ENCODE results near the gene SMAD3. TPM values are rescaled to one million over a fixed set of nuclear protein-coding genes. Genes with fewer than 3 reads are reported as not detected.

The SMAD3 gene
- total and polyA plus RNA-seq, 10 of the 15 experiments (the other 5 are each of a cell fraction or from before 2014, with no cell fraction given): 5.6 to 43.2 (median 16.0) TPM

DNA sequence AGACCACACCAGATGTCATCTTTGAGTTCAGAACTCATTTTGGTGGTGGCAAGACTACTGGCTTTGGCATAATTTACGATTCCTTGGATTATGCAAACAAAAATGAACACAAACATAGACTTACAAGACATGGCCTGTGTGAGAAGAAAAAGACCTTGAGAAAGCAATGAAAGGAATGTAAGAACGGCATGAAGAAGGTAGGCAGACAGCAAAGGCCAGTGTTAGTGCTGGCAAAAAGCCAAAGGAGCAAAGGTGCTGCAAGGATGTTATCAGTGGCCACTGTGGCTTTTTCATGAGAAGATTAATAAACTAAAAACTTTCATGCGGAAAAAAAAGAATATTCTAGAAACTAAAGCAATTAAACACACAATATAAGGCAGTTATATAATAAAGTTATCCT lies 167.2 kb downstream of the SMAD3 start:
- Histone ChIP-seq H2AFZ (ENCODE audit: control insufficient read depth, low read depth, low read length) (no peak overlapping the region), H3K9me3 (replicated peaks; ENCODE audit: control insufficient read depth, insufficient read depth, low read length) (no peaks in the 10 kb centered on the region), H3K9ac (ENCODE audit: control insufficient read depth, insufficient read depth, low read length) (no peak overlapping the region), H3K4me2 (ENCODE audit: control insufficient read depth, insufficient read depth) (no peak overlapping the region), H4K20me1 (ENCODE audit: control insufficient read depth, insufficient read depth) (no peaks in the 10 kb centered on the region), H3K36me3 (ENCODE audit: control insufficient read depth in 2 of 2, insufficient read depth in 2 of 2, low read length in 1 of 2) (peaks cover 2 to 17% of the 10 kb centered on the region in 2 experiments), H3K27me3 (replicated peaks in 1 of 2; ENCODE audit: control insufficient read depth in 2 of 2, insufficient read depth in 2 of 2, low read length in 1 of 2) (no peaks in the 10 kb centered on the region), H3K27ac (ENCODE audit: control insufficient read depth, insufficient read depth) (no peak overlapping the region), H3K4me1 (ENCODE audit: control insufficient read depth, insufficient read depth, low read length) (no peaks in the 10 kb centered on the region), H3K4me3 (no peak overlapping the region), H3K79me2 (ENCODE audit: control insufficient read depth, insufficient read depth, low read length) (peaks cover 2% of the 10 kb centered on the region; the same call in 1 of the 2 replicates)
- ChIA-PET POLR2A (interaction anchor here (0.7 kb wide), 1 partner anchor 13 kb away, joined by 6 read pairs; no protein-coding TSS in a partner anchor), SMC1A (ENCODE audit: uncharacterized antibody, unreplicated experiment) (interaction anchor here (0.7 kb wide), 1 partner anchor 401 kb away, joined by 3 read pairs; no protein-coding TSS in a partner anchor), RAD21 (ENCODE audit: unreplicated experiment) (no interaction called here), CTCF (no interaction called here)
- DNase-seq (ENCODE audit: low read depth, low spot score) (no peak), ATAC-seq (no peak), FAIRE-seq (no peak)
- WGBS (ENCODE audit: insufficient coverage, insufficient replicate concordance, low lambda C conversion rate, missing lambda C conversion rate): 97% methylated on average over 3 of the region's 3 CpGs
- no peak for TF ChIP-seq ZSCAN29 (IDR thresholded peaks at IDR 0.05)
- no peak for TF ChIP-seq ZNF274 (IDR thresholded peaks at IDR 0.05; ENCODE audit: insufficient read depth, insufficient read length)
- no peak for TF ChIP-seq MTA2 (IDR thresholded peaks at IDR 0.05; ENCODE audit: low read depth)
- TF ChIP-seq SMC3 (IDR thresholded peaks at IDR 0.05; ENCODE audit: borderline replicate concordance, low read length): no peak
- TF ChIP-seq, protein P1, sequence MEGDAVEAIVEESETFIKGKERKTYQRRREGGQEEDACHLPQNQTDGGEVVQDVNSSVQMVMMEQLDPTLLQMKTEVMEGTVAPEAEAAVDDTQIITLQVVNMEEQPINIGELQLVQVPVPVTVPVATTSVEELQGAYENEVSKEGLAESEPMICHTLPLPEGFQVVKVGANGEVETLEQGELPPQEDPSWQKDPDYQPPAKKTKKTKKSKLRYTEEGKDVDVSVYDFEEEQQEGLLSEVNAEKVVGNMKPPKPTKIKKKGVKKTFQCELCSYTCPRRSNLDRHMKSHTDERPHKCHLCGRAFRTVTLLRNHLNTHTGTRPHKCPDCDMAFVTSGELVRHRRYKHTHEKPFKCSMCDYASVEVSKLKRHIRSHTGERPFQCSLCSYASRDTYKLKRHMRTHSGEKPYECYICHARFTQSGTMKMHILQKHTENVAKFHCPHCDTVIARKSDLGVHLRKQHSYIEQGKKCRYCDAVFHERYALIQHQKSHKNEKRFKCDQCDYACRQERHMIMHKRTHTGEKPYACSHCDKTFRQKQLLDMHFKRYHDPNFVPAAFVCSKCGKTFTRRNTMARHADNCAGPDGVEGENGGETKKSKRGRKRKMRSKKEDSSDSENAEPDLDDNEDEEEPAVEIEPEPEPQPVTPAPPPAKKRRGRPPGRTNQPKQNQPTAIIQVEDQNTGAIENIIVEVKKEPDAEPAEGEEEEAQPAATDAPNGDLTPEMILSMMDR (IDR thresholded peaks at IDR 0.05 in 2 of 3, conservative IDR thresholded peaks at IDR 0.05 in 1 of 3; ENCODE audit: control insufficient read depth in 2 of 3, extremely low read depth in 1 of 3, insufficient read depth in 1 of 3, low read depth in 3 of 3, low read length in 3 of 3): no peak
- TF ChIP-seq ZBED1 (IDR thresholded peaks at IDR 0.05; ENCODE audit: borderline replicate concordance): no peak
- TF ChIP-seq, protein P2, sequence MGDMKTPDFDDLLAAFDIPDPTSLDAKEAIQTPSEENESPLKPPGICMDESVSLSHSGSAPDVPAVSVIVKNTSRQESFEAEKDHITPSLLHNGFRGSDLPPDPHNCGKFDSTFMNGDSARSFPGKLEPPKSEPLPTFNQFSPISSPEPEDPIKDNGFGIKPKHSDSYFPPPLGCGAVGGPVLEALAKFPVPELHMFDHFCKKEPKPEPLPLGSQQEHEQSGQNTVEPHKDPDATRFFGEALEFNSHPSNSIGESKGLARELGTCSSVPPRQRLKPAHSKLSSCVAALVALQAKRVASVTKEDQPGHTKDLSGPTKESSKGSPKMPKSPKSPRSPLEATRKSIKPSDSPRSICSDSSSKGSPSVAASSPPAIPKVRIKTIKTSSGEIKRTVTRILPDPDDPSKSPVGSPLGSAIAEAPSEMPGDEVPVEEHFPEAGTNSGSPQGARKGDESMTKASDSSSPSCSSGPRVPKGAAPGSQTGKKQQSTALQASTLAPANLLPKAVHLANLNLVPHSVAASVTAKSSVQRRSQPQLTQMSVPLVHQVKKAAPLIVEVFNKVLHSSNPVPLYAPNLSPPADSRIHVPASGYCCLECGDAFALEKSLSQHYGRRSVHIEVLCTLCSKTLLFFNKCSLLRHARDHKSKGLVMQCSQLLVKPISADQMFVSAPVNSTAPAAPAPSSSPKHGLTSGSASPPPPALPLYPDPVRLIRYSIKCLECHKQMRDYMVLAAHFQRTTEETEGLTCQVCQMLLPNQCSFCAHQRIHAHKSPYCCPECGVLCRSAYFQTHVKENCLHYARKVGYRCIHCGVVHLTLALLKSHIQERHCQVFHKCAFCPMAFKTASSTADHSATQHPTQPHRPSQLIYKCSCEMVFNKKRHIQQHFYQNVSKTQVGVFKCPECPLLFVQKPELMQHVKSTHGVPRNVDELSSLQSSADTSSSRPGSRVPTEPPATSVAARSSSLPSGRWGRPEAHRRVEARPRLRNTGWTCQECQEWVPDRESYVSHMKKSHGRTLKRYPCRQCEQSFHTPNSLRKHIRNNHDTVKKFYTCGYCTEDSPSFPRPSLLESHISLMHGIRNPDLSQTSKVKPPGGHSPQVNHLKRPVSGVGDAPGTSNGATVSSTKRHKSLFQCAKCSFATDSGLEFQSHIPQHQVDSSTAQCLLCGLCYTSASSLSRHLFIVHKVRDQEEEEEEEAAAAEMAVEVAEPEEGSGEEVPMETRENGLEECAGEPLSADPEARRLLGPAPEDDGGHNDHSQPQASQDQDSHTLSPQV (IDR thresholded peaks at IDR 0.05): no peak
- no peak for TF ChIP-seq NFXL1 (IDR thresholded peaks at IDR 0.05; ENCODE audit: borderline replicate concordance)
- TF ChIP-seq BHLHE40 (IDR thresholded peaks at IDR 0.05; ENCODE audit: borderline replicate concordance in 1 of 2, low read depth in 2 of 2, low read length in 1 of 2): no peak
- TF ChIP-seq, protein P3, sequence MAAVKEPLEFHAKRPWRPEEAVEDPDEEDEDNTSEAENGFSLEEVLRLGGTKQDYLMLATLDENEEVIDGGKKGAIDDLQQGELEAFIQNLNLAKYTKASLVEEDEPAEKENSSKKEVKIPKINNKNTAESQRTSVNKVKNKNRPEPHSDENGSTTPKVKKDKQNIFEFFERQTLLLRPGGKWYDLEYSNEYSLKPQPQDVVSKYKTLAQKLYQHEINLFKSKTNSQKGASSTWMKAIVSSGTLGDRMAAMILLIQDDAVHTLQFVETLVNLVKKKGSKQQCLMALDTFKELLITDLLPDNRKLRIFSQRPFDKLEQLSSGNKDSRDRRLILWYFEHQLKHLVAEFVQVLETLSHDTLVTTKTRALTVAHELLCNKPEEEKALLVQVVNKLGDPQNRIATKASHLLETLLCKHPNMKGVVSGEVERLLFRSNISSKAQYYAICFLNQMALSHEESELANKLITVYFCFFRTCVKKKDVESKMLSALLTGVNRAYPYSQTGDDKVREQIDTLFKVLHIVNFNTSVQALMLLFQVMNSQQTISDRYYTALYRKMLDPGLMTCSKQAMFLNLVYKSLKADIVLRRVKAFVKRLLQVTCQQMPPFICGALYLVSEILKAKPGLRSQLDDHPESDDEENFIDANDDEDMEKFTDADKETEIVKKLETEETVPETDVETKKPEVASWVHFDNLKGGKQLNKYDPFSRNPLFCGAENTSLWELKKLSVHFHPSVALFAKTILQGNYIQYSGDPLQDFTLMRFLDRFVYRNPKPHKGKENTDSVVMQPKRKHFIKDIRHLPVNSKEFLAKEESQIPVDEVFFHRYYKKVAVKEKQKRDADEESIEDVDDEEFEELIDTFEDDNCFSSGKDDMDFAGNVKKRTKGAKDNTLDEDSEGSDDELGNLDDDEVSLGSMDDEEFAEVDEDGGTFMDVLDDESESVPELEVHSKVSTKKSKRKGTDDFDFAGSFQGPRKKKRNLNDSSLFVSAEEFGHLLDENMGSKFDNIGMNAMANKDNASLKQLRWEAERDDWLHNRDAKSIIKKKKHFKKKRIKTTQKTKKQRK (IDR thresholded peaks at IDR 0.05; ENCODE audit: low read depth, low read length): no peak
- TF ChIP-seq STAT3 (IDR thresholded peaks at IDR 0.05; ENCODE audit: low read depth, low read length): no peak
- no TSS peak for BruUV-seq (replicated peaks)
- in situ Hi-C loops (cut with MboI): no loop called here
- intact Hi-C loops (cut with micrococcal nuclease; ENCODE audit: unreplicated experiment): no loop called here
